Brain pericyte (primary cell): ENCODE data around the gene CUEDC2.
A peak's percentile ranks its signal among the peaks of the same experiment; 100 is the strongest.

Experiments
- DNase-seq: peaks from one replicate; pipeline ENCODE4 v3.0.0-alpha.2; 2012; ENCODE audit warnings: low read depth, low spot score

CUEDC2 gene, protein sequence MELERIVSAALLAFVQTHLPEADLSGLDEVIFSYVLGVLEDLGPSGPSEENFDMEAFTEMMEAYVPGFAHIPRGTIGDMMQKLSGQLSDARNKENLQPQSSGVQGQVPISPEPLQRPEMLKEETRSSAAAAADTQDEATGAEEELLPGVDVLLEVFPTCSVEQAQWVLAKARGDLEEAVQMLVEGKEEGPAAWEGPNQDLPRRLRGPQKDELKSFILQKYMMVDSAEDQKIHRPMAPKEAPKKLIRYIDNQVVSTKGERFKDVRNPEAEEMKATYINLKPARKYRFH

DNA sequence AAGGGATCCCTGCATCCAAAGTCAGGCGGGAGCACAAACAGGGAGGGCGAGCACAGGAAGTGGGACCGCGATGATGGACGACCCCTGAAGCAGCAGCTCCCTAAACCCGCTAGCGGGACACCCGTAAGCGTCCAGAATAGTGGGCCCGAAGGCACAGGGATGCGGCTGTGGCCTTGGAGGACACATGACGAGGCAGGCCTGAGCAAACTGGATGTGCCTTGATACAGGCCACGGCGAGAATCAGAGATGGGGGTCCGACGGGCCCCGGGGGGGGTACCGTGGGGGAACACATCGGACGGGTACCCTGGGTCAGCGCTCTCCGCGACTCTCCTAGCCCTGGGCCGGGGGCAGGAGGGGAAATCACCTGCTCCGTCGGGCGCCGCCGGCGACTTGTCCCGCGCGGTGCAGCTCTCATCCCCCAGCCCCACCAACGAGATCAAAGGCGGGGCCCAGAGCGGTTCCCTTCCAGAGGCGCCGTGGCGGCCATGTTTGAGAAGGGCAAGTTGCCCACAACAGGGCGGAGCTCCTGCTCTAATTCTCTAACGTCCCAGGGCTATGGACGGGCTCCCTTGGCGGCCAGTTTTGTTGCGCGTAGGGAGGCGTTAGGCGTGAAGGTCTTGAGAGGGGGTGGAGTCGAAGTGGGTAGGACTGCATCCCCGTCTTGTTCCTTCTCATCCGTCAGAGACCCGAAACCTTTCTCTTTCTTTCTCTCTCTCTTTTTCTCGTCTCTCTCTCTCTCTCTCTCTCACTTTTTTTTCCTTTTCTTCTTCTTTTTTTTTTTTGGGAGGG, at the start of gene CUEDC2:
TSS of gene CUEDC2 (minus strand) at position 413 of the 789 bp plus-strand sequence. CDS start 7,386 bp downstream, outside the sequence.
- peak; percentile 83 for DNase-seq

DNA sequence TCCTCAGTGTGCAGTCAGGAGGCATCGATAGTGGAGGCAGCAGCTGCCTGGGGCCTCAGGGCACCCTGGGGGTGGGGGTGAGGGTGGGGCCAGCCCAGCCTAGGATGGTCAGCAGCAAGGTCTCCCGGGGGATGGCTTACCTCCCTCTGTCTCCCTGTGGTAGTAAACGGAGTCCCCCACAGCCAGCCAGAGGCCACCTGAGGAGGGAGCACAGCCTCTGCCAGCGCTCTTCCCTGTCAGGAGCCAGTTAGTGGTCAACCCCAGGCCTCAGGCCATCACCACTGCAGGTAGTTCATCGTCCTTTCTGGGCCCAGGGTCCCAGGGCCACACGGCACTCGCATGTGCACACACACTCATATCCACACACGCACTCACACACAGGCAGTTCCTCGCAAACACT, 48.0 kb upstream of the CUEDC2 start:
- DNase-seq: no peak

DNA sequence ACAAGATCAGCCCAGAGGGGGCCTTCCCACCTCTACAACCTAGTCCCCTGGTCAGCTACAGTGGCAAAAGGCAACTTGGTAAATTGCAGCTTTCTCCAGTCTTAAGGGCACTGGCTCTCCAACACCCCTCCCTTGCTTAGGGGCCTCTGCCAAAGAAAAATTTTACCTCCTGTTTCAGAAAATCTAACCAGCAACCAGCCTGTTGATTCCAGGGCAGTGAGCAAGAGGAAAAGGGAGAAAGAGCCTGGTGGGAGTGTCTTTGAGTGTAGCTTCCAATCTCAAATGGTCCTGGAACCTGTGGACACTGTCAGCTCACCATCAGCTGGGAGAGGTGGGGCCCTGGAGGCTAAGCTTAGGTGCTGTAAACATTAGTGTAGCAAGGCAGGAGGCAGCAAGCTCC, 47.3 kb upstream of the CUEDC2 start:
- DNase-seq: no peak

DNA sequence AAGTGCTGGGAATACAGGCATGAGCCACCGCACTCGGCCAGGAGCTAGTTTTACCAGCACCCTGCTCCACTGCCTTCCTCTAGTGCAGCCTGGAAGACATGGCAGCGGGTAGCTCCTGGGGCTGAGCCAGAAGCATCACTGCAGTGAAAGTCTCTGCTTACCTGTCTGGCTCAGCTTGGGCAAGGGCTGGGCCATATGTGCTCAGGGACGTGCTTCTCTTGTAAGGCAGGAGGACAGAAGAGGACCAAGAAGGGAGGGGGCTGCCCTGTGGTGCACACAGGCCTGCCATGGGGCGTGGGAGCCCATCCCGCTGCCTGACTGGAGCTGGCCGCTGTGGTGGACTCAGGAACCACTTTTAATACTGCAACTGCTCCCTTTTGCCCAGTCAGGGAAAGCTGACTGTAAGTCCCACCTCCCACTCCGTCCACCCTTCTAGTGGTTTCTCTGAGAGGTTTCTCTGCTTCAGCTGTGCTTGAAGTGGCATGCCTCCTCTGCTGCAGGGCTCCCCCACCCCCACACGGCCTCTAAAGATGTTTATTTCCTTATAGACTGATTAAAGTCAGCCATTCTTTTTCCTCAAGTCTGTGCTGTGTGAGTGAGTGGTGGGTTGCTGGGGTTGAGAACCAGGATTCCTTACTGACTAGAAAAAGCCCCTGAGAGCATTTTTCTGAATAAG, 44.2 kb upstream of the CUEDC2 start:
- no peak for DNase-seq

DNA sequence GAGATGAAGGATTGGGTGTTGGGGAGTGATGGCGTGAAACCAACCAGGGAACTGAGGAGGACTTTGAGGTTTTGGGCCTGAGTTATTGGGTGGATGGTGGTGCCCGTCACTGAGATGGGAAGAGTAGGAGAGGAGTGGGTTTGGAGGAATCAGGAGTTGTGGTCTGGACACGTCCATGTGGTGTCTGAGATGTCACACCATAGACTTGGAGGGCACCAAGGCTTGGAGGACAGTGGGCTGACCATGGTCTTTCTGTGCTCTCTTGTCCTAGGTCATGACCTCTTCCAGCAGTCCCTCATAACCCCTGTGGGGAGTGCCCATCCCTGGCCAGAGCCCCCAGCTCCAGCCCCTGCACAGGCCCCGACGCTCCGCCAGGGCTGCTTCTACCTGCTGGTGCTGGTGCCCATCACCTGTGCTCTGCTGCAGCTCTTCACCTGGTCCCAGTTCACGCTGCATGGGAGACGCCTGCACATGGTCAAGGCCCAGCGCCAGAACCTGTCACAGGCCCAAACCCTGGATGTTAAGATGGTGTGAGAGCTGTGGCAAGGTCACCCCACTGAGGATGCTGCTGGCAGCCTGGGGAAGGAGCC, 43.2 kb upstream of the CUEDC2 start:
- DNase-seq: no peak

DNA sequence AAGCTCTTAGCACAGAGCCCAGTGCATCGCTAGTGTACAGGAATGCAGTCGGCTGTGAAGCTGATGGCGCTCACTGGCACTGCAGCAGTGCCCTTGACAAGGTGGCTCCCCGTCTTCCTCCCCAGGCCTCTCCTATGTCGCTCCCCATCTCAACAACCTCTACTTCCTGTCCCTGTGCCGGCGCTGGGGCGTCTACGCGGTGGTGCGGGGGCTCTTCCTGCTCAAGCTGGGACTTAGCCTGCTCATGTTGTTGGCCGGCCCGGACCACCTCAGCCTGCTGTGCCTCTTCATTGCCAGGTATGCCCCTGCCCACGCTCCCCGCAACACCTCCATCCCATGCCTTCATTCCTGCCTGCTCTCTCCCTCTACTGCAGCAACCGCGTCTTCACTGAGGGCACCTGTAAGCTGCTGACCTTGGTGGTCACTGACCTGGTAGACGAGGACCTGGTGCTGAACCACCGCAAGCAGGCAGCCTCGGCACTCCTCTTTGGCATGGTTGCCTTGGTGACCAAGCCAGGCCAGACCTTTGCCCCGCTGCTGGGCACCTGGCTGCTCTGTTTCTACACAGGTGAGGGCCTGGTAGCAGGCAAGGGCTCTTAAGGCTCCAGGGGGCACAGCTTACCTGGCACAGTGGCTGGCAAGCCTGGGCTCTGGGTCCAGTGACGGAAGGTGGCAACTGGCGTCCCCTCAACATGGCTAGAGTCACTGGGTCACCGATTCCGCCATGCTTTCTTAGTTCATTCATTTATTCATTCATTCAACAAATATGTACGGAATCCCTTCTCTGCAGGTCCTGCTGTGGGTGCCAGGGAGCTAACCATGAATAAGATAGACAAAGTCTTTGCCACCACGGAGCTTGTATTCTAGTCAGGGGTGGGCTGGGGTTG, 41.3 kb upstream of the CUEDC2 start:
- no peak for DNase-seq

DNA sequence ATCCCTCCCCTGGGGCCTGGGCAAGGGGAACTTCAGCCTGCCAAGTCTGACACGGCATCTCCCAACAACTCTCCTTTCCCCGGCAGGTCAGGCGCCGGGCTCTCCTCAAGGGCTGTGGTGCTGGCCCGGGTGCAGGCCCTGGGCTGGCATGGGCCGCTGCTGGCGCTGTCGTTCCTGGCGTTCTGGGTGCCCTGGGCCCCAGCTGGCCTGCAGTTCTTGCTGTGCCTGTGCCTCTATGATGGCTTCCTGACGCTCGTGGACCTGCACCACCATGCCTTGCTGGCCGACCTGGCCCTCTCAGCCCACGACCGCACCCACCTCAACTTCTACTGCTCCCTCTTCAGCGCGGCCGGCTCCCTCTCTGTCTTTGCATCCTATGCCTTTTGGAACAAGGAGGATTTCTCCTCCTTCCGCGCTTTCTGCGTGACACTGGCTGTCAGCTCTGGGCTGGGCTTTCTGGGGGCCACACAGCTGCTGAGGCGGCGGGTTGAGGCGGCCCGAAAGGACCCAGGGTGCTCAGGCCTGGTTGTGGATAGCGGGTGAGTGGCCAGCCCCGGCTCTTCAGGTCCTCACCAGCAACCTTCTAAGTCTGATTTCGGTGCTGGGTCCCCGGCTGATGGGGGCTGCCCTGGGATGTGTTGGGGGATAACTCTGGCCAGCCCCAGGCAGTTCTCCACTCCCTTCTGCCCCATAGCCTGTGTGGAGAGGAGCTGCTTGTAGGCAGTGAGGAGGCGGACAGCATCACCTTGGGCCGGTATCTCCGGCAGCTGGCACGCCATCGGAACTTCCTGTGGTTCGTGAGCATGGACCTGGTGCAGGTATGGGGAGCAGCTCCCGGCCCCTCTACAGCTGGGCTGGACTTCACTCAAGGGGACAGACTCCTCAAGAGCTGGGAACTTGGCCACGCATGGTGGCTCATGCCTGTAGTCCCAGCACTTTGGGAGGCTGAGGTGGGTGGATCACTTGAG, 38.5 kb upstream of the CUEDC2 start:
- no peak for DNase-seq

DNA sequence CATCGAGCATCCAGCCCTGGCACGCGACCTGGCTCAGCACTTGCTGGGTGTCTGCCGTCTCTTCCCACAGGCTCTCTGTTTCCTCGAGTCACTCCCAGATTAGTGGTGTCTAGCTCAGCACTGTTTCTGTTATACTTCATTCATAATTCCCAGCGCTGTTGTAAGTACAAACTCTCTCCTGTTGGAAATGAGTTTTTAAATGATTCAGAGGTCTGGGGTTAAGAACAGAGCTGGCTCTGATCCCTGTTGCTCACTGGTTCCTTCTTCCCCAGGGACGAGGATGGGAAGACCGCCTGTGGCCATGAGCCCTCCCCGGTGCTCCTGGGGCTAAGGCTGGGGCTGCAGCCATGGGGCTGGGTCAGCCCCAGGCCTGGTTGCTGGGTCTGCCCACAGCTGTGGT, 36.3 kb upstream of the CUEDC2 start:
- no peak for DNase-seq

DNA sequence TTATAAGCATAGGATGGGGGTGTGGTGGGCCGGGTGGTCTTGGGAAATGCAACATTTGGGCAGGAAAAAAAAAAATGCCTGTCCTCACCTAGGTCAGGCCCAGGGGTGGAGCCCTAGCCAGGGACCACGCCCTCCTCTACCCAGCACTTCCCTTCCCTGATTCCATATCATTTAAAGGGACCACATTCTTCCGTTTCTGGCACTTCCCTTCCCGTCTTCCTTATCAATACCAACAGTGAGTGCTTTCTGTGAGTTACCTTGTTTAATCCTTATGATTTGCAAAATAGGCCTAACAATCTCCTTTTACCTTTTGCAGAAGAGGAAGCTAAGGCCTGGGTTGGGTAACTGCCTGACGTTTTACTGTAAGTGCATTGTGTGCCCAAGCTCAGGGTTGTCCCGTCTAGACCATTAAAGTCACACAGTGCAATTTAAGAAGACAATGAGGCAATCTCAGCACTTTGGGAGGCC, 35.6 kb upstream of the CUEDC2 start:
- DNase-seq: no peak

DNA sequence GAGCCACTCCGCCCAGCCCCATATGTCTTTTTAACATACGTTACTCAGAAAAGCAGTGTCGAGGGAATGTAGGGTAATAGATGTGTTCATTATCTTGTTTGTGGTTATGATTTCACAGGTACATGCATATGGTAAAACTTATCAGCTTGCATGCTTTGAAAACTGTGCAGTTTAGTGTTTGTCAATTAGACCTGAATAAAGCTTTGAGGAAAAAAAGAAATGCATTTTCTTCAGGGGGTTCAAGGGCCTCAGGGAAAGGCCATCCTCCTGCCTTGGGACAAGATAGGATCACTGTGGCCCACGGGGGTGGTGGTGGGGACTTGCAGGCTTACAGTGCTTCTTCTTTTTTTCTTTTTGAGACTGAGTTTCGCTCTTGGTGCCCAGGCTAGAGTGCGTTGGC, 34.9 kb upstream of the CUEDC2 start:
- no peak for DNase-seq

DNA sequence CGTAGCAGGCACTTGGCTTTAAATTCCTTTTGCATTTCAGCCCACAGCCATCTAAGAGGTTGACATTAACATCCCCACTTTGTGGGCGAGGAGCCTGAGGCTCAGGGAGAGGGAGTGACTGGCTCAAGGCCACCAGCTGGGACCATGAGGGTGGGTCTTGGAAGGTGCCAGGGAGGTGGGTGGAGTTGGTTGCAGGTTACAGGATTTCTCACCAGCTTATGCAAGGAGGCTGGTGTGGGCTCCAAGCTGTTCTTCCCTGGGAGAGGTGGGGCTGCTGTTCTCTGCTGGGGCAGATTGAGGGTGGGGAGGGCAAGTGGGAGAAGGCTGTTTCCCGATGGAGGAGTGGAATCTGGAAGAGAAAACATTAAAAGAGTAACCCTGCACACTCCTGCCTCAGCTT, 33.1 kb upstream of the CUEDC2 start:
- DNase-seq: no peak

DNA sequence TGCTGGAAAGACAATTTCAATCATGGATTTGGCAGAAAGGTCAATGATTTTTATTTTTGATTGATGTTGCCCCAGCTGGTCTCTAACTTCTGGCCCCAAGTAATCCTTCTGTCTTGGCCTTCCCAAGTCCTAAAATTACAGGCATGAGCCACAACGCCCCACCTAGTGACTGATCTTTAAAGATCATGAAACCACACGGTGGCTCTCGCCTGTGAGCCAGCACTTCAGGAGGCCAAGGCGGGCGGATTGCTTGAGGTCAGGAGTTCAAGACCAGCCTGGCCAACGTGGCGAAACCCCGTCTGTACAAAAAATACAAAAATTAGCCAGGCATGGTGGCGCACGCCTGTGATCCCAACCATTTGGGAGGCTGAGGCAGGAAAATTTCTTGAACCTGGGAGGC, 31.6 kb upstream of the CUEDC2 start:
- DNase-seq: no peak

DNA sequence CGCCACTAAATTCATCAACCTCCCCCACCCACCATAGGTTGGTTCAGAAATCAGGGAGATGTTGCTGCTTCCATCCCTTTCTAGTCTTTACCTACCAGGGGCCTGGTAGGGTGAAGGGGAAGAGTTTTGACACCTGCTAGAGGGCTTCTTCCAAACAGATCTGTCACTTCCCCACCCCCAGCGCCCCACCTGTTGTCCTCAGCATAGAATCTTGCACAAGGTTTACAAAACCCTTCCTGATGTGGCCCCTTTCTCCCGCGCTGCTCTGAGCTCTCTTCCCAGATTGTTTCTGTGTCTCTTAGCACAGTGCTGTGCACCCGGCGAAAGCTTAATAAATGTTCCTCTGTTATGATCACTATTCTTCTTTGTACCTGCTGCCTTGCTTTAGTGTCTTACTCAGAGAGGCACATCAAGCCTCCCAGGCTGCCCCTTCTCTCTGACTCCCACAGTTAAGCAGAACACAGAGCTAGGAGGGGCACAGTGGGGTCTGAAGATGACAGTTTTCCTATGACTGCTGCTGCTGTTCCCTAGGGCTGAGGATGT, 30.2 kb upstream of the CUEDC2 start:
- DNase-seq: no peak

DNA sequence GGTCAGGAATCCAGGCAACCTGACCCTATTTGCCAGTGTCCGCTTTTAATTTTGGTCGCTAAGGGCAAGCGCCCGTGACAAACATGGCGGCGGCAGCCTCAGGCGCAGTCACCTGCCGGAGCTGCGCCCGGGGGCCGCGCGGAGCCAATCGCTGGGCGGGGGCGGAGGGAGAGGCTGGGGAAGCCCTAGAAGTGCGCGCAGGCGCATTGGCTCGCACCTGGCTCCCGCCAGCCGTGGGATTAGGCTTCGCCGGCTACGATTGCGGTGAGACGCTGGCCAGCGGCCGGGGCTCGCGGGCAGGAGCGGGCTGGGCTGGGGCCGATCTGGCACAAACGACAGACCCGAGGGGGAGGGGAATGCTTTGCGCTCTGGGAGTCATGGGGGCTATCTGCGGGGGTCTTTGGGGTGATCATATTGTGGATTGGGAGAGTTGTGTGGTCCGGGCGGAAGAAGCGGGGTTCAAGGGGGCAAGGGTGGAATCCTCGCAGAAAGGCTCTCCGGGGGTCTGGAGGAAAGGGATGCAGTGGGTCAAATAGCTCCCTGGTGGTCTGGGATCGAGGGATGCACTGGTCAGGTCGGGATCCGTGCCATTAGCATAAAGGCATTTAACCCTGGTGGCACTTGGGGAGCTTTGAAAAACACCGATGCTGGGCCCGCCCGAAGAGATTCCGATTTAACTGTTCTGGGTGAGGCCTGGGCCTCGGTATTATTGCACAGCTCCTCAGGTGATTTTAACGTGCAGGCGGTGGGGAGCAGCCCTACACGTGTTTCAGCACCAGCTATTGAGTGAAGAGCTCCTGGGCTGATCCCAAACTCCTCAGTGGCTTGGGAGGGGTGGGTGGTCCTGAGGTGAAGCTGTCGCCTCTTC, 29.0 kb upstream of the CUEDC2 start:
- peak; percentile 29 for DNase-seq

DNA sequence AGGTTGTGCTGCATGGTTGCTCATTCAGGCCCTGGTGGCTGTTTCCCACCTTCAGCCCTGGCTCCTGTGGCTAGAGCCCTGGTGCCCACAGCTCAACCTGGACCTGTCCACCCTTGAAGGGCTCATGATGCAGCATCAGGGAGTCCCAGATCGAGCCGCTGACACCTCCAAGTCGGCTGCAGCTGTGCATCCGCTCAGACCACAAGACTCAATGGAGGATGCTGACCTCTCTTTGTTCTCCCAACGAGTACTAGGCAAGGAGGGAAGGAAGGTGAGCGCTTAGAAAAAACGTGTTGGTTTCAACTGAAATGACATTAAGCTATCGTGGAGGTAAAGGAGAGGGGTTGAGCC, 28.4 kb upstream of the CUEDC2 start:
- DNase-seq: no peak

DNA sequence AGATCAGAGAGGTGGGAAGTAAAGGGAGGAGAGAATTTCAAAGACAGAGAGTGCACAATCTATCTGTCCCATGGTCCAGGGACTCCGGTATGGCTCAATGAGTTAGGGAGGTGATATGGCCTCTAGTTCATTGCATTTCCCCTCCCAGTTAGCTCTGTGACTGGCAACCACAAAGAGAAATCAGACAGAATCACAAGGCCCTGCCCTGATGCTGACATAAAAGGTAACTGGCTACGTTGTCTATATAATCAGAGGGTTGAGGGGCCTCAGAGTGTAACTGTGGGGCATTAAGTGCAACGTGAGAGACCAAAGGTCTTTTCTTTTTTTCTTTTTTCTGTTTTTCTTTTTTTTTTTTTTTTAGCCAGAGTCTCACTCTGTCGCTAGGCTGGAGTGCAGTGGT, 26.3 kb upstream of the CUEDC2 start:
- DNase-seq: no peak

DNA sequence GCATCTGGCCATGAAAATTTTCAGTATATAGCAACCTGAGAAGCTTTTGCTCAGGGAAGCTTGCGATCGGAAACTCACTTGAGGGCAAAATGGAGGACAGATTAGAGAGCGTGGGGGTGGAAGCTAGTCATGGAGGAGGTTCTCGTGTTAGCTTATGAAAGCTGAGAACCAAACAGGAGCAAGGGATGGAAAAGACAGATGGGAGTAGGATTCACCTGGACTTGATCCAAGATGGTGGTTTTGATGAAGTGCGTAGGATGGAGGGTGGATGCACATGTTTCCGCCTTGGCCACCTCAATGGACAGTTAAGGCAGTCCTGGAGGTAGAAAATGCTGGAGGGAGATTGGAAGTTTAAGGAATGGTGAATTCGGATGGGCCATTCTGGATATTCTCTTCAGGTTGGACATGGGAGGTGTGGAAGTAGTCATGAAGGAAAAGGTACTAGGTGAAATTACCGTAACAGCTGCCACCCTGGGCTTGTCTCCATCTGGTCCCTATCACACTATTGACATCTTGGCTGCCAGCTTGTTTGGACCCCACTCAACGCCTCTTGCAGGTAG, 25.3 kb upstream of the CUEDC2 start:
- no peak for DNase-seq

DNA sequence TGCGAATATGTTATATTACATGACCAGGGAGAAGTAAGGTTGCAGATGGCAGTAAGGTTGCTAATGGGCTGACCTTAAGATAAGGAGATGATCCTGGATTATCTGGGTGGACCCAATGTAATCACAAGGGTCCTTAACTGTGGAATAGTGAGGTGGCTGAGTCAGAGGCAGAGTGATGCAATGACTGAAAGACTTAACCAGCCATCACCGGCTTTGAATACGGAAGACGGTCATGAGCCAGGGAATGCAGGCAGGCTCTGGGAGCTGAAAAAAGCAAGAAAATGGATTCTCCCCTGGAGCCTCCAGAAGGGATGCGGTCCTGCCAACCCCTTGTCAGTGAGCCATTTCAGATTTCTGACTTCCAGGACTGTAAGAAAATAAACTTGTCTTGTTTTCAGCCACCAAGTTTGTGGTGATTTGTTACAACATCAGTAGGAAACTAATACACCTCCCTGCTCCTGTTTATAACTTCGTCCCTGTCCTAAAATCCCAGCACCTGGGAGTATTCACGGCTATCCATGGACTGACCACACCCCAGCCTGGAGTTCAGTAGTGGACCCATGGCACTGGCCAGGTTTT, 23.6 kb upstream of the CUEDC2 start:
- no peak for DNase-seq
